Liver (tissue), 9 donors: ENCODE results near the gene BIRC7. TPM values are rescaled to one million over a fixed set of nuclear protein-coding genes. Genes with fewer than 3 reads are reported as not detected.

ENCODE experiments used
- DNase-seq: peaks from one replicate; pipeline ENCODE4 v3.0.0-alpha.2; 2017; ENCODE audit warnings: low spot score
- H3K27ac ChIP-seq, 2 donors: one replicate each; pipeline ENCODE4 v1.7.0; 2013; ENCODE audit warnings: inconsistent platforms in 2 of 2, low read length in 2 of 2, control low read depth in 1 of 2, low read depth in 1 of 2, mild to moderate bottlenecking in 1 of 2
- H3K27me3 ChIP-seq, 4 donors: one replicate each; pipeline versions ENCODE4 v1.6.1 to v1.7.0; 2013; ENCODE audit warnings: low read length in 3 of 4, inconsistent platforms in 1 of 4, mild to moderate bottlenecking in 1 of 4, moderate library complexity in 1 of 4; ENCODE audit not compliant: control insufficient read depth in 4 of 4, insufficient read depth in 4 of 4
- H3K36me3 ChIP-seq, 4 donors: one replicate each; pipeline versions ENCODE4 v1.6.1 to v1.7.0; 2013; ENCODE audit warnings: low read length in 3 of 4, mild to moderate bottlenecking in 3 of 4, low read depth in 1 of 4, moderate library complexity in 1 of 4; ENCODE audit not compliant: control insufficient read depth in 4 of 4, insufficient read depth in 3 of 4
- H3K4me1 ChIP-seq, 4 donors: one replicate each; pipeline versions ENCODE4 v1.6.1 to v1.7.0; 2013; ENCODE audit warnings: low read length in 3 of 4, mild to moderate bottlenecking in 3 of 4, moderate library complexity in 1 of 4; ENCODE audit not compliant: control insufficient read depth in 4 of 4, insufficient read depth in 4 of 4
- H3K4me3 ChIP-seq, 3 donors: one replicate each; pipeline versions ENCODE4 v1.6.1 to v1.7.0; 2013; ENCODE audit warnings: low read length in 3 of 3, control low read depth in 1 of 3, low read depth in 1 of 3, mild to moderate bottlenecking in 1 of 3
- H3K9ac ChIP-seq, 2 donors: one replicate each; pipeline ENCODE4 v1.7.0; 2013; ENCODE audit warnings: low read length in 2 of 2, mild to moderate bottlenecking in 2 of 2, moderate library complexity in 2 of 2, control low read depth in 1 of 2, low read depth in 1 of 2
- H3K9me3 ChIP-seq, 4 donors: one replicate each; pipeline versions ENCODE4 v1.6.1 to v1.7.0; 2013; ENCODE audit warnings: low read length in 3 of 4; ENCODE audit not compliant: control insufficient read depth in 4 of 4
- EGR1 ChIP-seq, 2 donors: IDR thresholded peaks; 2 replicates each; pipeline ENCODE4 v1.6.1; 2016 to 2018; ENCODE audit warnings: antibody characterized with exemption in 2 of 2, low read depth in 2 of 2
- FOXA1 ChIP-seq: IDR thresholded peaks from 2 replicates; pipeline ENCODE4 v1.6.1; 2016; ENCODE audit warnings: antibody characterized with exemption
- FOXA2 ChIP-seq: IDR thresholded peaks from 2 replicates; pipeline ENCODE4 v1.6.1; 2016; ENCODE audit warnings: antibody characterized with exemption
- GABPA ChIP-seq, 2 donors: IDR thresholded peaks in 1 of 2; conservative IDR thresholded peaks in 1 of 2; 2 replicates each; pipeline ENCODE4 v1.6.1; 2016; ENCODE audit warnings: antibody characterized with exemption in 2 of 2, mild to moderate bottlenecking in 1 of 2, moderate library complexity in 1 of 2
- HNF4A ChIP-seq, 2 donors: conservative IDR thresholded peaks; 2 replicates each; pipeline ENCODE4 v1.6.1; 2016; ENCODE audit warnings: antibody characterized with exemption in 2 of 2, mild to moderate bottlenecking in 2 of 2
- HNF4G ChIP-seq: IDR thresholded peaks from 2 replicates; pipeline ENCODE4 v1.6.1; 2016; ENCODE audit warnings: antibody characterized with exemption
- NR2F2 ChIP-seq: IDR thresholded peaks from 2 replicates; pipeline ENCODE4 v1.6.1; 2016; ENCODE audit warnings: antibody characterized with exemption
- RXRA ChIP-seq, 2 donors: IDR thresholded peaks; 2 replicates each; pipeline ENCODE4 v1.6.1; 2017 to 2018; ENCODE audit warnings: antibody characterized with exemption in 2 of 2, mild to moderate bottlenecking in 1 of 2
- SP1 ChIP-seq: IDR thresholded peaks from 2 replicates; pipeline ENCODE4 v1.6.1; 2018; ENCODE audit warnings: antibody characterized with exemption, mild to moderate bottlenecking
- TAF1 ChIP-seq: conservative IDR thresholded peaks from 2 replicates; pipeline ENCODE4 v1.6.1; 2016; ENCODE audit warnings: antibody characterized with exemption, mild to moderate bottlenecking
- YY1 ChIP-seq: IDR thresholded peaks from 2 replicates; pipeline ENCODE4 v1.6.1; 2016; ENCODE audit warnings: antibody characterized with exemption, mild to moderate bottlenecking
- WGBS: extraction: QIAGEN DNeasy Blood & Tissue Kit; methylation state at CpG from one replicate; pipeline ENCODE4 v1.1.7; 2013; 5-methylcytosine and 5-hydroxymethylcytosine counted together
- polyA plus RNA-seq, 2 donors: library from polyadenylated mRNA; stranded (reverse) in 1 of 2; unstranded in 1 of 2; fragments of 200-250 nt in 1 of 2; fragments of >200 nt in 1 of 2; fragmentation: Nextera tagmentation in 1 of 2; extraction: Ambion mirVana in 1 of 2; gene quantifications; one replicate each; pipeline versions ENCODE4 v1.2.1 to v1.2.3, GENCODE V29; 2013 to 2015
- total RNA-seq, 2 donors: library from RNA; depleted of rRNA; stranded (reverse); fragments of >200 nt; gene quantifications; one replicate each; pipeline ENCODE4 v1.2.3, GENCODE V29; 2014
- TF ChIP-seq, protein P1 (sequence below): fragments of 150-350 bp; IDR thresholded peaks from 2 replicates; pipeline ENCODE4 v1.5.1; 2017; ENCODE audit warnings: improper control_type of control experiment, low read depth, low read length; ENCODE audit not compliant: missing input control
- TF ChIP-seq, protein P2 (sequence below): IDR thresholded peaks from 2 replicates; pipeline ENCODE4 v1.6.1; 2016; ENCODE audit warnings: antibody characterized with exemption
- TF ChIP-seq, protein P3 (sequence below): IDR thresholded peaks from 2 replicates; pipeline ENCODE4 v1.6.1; 2016; ENCODE audit warnings: antibody characterized with exemption
- TF ChIP-seq, protein P4 (sequence below): IDR thresholded peaks from 2 replicates; pipeline ENCODE4 v1.6.1; 2016; ENCODE audit warnings: antibody characterized with exemption, mild to moderate bottlenecking
- TF ChIP-seq, protein P5 (sequence below): IDR thresholded peaks from 2 replicates; pipeline ENCODE4 v1.6.1; 2016; ENCODE audit warnings: antibody characterized with exemption
- donor health status: healthy.
- donor health status: healthy.
- donor health status: healthy.
- donor health status: healthy.
- donor health status: healthy.

The BIRC7 gene, protein sequence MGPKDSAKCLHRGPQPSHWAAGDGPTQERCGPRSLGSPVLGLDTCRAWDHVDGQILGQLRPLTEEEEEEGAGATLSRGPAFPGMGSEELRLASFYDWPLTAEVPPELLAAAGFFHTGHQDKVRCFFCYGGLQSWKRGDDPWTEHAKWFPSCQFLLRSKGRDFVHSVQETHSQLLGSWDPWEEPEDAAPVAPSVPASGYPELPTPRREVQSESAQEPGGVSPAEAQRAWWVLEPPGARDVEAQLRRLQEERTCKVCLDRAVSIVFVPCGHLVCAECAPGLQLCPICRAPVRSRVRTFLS
- total RNA-seq = under 1 TPM in 1 of 2 donors, not detected in 1; 0.23 TPM
- not detected for polyA plus RNA-seq

DNA sequence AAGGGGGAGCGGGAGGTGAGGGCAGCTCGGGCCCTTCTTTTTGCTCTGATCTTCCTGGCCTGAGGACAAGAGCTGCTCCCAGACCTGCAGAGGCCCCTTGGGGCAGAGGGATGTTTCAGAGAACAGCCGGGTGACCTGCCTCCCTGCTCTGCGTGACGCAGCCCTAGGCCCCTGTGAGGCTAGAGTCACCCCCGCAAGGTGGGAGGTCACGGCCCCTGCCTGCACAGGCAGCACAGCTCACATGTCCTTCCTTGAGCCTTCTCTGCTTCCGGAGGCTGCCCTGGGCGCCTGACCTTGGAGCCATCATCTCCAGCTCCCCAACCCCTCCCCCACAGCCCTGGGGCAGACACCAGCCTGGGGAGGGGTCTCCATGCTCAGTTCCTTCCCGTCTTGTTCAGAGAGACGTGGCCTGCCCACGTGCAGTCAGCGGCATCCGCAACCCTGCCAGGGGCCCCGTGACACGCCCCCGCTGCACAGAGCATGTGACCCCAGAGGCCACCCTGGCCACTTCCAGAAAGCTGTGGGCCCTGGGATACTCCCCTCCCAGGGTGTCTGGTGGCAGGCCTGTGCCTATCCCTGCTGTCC, at the start of gene BIRC7:
Gene BIRC7 (plus strand): TSS at position 507 of the 585 bp plus-strand sequence. CDS start 192 bp downstream, outside the sequence.
- H3K4me3 ChIP-seq = no peak within 1 kb of the TSS

More for the DNA sequence above, at the start of gene BIRC7:
- Histone ChIP-seq H3K9ac (no peak within 1 kb of the TSS), H3K27me3 (peaks cover 0 to 4% (median 2%) of the 10 kb centered on the region in 4 donors), H3K4me1 (peaks cover 0 to 4% (median 1%) of the 10 kb centered on the region in 4 donors), H3K9me3 (no peaks in the 10 kb centered on the region), H3K36me3 (no peaks in the 10 kb centered on the region), H3K27ac (no peak within 1 kb of the TSS)
- WGBS = 45% methylated on average over 17 of the region's 17 CpGs
- no peak for TF ChIP-seq FOXA1
- TF ChIP-seq HNF4A (conservative IDR thresholded peaks at IDR 0.05) = no peak
- no peak for TF ChIP-seq GABPA (IDR thresholded peaks at IDR 0.05 in 1 of 2, conservative IDR thresholded peaks at IDR 0.05 in 1 of 2)
- no peak for TF ChIP-seq YY1
- no peak for TF ChIP-seq TAF1
- TF ChIP-seq, protein P1, sequence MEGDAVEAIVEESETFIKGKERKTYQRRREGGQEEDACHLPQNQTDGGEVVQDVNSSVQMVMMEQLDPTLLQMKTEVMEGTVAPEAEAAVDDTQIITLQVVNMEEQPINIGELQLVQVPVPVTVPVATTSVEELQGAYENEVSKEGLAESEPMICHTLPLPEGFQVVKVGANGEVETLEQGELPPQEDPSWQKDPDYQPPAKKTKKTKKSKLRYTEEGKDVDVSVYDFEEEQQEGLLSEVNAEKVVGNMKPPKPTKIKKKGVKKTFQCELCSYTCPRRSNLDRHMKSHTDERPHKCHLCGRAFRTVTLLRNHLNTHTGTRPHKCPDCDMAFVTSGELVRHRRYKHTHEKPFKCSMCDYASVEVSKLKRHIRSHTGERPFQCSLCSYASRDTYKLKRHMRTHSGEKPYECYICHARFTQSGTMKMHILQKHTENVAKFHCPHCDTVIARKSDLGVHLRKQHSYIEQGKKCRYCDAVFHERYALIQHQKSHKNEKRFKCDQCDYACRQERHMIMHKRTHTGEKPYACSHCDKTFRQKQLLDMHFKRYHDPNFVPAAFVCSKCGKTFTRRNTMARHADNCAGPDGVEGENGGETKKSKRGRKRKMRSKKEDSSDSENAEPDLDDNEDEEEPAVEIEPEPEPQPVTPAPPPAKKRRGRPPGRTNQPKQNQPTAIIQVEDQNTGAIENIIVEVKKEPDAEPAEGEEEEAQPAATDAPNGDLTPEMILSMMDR = no peak
- TF ChIP-seq, protein P2, sequence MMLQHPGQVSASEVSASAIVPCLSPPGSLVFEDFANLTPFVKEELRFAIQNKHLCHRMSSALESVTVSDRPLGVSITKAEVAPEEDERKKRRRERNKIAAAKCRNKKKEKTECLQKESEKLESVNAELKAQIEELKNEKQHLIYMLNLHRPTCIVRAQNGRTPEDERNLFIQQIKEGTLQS = no peak
- no peak for TF ChIP-seq HNF4G
- no peak for TF ChIP-seq SP1
- TF ChIP-seq, protein P3, sequence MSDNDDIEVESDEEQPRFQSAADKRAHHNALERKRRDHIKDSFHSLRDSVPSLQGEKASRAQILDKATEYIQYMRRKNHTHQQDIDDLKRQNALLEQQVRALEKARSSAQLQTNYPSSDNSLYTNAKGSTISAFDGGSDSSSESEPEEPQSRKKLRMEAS = no peak
- TF ChIP-seq RXRA (IDR thresholded peaks at IDR 0.05) = no peak
- TF ChIP-seq, protein P4, sequence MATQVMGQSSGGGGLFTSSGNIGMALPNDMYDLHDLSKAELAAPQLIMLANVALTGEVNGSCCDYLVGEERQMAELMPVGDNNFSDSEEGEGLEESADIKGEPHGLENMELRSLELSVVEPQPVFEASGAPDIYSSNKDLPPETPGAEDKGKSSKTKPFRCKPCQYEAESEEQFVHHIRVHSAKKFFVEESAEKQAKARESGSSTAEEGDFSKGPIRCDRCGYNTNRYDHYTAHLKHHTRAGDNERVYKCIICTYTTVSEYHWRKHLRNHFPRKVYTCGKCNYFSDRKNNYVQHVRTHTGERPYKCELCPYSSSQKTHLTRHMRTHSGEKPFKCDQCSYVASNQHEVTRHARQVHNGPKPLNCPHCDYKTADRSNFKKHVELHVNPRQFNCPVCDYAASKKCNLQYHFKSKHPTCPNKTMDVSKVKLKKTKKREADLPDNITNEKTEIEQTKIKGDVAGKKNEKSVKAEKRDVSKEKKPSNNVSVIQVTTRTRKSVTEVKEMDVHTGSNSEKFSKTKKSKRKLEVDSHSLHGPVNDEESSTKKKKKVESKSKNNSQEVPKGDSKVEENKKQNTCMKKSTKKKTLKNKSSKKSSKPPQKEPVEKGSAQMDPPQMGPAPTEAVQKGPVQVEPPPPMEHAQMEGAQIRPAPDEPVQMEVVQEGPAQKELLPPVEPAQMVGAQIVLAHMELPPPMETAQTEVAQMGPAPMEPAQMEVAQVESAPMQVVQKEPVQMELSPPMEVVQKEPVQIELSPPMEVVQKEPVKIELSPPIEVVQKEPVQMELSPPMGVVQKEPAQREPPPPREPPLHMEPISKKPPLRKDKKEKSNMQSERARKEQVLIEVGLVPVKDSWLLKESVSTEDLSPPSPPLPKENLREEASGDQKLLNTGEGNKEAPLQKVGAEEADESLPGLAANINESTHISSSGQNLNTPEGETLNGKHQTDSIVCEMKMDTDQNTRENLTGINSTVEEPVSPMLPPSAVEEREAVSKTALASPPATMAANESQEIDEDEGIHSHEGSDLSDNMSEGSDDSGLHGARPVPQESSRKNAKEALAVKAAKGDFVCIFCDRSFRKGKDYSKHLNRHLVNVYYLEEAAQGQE = no peak
- TF ChIP-seq NR2F2 = no peak
- TF ChIP-seq, protein P5, sequence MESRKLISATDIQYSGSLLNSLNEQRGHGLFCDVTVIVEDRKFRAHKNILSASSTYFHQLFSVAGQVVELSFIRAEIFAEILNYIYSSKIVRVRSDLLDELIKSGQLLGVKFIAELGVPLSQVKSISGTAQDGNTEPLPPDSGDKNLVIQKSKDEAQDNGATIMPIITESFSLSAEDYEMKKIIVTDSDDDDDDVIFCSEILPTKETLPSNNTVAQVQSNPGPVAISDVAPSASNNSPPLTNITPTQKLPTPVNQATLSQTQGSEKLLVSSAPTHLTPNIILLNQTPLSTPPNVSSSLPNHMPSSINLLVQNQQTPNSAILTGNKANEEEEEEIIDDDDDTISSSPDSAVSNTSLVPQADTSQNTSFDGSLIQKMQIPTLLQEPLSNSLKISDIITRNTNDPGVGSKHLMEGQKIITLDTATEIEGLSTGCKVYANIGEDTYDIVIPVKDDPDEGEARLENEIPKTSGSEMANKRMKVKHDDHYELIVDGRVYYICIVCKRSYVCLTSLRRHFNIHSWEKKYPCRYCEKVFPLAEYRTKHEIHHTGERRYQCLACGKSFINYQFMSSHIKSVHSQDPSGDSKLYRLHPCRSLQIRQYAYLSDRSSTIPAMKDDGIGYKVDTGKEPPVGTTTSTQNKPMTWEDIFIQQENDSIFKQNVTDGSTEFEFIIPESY = no peak
- TF ChIP-seq EGR1 (IDR thresholded peaks at IDR 0.05; ENCODE audit: low read depth in 2 of 2) = no peak
- TF ChIP-seq FOXA2 = no peak
- DNase-seq = no peak
